ENCODE results near the gene ARHGEF3. TPM values are rescaled to one million over a fixed set of nuclear protein-coding genes. Genes with fewer than 3 reads are reported as not detected.

The ARHGEF3 gene
- total RNA-seq, 1 donor from 2014 or later = 37.5 TPM

DNA sequence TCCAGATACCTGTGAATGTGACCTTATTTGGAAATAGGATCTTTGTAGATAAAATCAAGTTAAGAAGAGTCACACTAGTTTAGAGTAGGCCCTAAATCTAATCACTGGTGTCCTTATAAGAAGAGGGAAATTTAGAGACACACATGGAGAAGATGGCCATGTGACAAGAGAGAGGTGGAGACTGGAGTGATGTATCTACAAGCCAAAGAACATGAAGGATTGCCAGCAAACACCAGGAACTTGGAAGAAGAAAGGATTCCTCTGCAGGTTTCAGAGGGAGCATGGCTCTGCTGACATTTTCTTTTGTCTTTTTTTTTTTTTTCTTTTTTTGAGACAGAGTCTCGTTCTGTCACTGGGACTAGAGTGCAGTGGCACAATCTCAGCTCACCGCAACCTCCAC is 20.8 kb downstream of the ARHGEF3 start:
- intact Hi-C loops (cut with DNase I) = no loop called here
- peaks cover 86% of the 10 kb centered on the region for H3K4me1 ChIP-seq

DNA sequence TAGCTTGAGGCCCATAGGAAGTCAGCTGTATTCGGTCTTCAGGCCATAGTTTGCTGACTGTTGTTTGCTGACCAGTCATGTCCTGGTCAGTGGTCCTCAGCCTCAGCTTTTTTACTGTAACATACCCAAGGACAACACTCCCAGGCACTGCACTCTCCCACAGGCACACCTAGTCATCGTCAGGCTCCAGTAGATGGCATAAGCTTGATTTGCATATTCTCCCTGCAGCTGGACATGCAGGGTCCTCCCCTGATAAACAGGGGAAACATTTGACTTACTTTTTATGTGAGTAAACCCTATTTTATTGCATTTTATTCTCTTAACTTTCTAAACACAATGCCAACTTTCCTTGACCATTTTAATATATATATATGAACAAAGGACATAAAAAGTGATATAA is 22.9 kb downstream of the ARHGEF3 start:
- Histone ChIP-seq H3K4me1 (peaks cover 77% of the 10 kb centered on the region), H3K36me3 (no peaks in the 10 kb centered on the region), H3K4me3 (no peak overlapping the region), H3K9me3 (no peaks in the 10 kb centered on the region), H3K27me3 (no peaks in the 10 kb centered on the region), H3K27ac (no peak overlapping the region)
- TF ChIP-seq, protein P1, sequence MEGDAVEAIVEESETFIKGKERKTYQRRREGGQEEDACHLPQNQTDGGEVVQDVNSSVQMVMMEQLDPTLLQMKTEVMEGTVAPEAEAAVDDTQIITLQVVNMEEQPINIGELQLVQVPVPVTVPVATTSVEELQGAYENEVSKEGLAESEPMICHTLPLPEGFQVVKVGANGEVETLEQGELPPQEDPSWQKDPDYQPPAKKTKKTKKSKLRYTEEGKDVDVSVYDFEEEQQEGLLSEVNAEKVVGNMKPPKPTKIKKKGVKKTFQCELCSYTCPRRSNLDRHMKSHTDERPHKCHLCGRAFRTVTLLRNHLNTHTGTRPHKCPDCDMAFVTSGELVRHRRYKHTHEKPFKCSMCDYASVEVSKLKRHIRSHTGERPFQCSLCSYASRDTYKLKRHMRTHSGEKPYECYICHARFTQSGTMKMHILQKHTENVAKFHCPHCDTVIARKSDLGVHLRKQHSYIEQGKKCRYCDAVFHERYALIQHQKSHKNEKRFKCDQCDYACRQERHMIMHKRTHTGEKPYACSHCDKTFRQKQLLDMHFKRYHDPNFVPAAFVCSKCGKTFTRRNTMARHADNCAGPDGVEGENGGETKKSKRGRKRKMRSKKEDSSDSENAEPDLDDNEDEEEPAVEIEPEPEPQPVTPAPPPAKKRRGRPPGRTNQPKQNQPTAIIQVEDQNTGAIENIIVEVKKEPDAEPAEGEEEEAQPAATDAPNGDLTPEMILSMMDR (IDR thresholded peaks at IDR 0.05) = no peak
- ATAC-seq (no peak), DNase-seq (no peak)
- intact Hi-C loops (cut with DNase I) = no loop called here

More for the DNA sequence above, 20.8 kb downstream of the ARHGEF3 start:
- DNase-seq (no peak), ATAC-seq (no peak)
- H3K4me3 ChIP-seq = no peak overlapping the region
- no peaks in the 10 kb centered on the region for H3K9me3 ChIP-seq
- no peaks in the 10 kb centered on the region for H3K27me3 ChIP-seq
- H3K36me3 ChIP-seq = no peaks in the 10 kb centered on the region
- TF ChIP-seq, protein P1 (IDR thresholded peaks at IDR 0.05) = no peak
- peak overlapping the region; percentile 79 for H3K27ac ChIP-seq

DNA sequence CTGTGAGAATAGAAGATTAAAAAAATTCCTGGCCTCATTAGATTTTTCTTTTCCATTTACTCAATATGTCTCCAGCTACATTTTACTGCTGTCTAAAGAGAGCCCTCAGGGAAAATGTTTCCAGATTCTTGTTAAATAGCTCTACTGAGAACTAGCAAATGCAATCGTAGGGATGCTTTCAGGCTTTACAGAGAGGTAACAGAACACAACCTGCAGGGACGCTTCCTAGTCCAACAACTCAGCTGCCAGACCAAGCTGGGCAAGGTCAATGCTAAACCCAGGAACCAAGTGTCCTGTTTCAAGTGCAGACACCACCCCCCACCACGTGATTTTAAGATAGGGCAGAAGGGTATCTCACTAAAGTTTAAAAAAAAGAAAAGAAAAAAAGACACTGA is 25.2 kb downstream of the ARHGEF3 start:
- intact Hi-C loops (cut with DNase I) = no loop called here
- peaks cover 19% of the 10 kb centered on the region for H3K36me3 ChIP-seq
- TF ChIP-seq, protein P1 (IDR thresholded peaks at IDR 0.05) = no peak
- H3K4me3 ChIP-seq = no peak overlapping the region
- H3K9me3 ChIP-seq = no peaks in the 10 kb centered on the region
- DNase-seq = no peak
- peak overlapping the region; percentile 11 for H3K27ac ChIP-seq
- no peaks in the 10 kb centered on the region for H3K27me3 ChIP-seq
- no peak for ATAC-seq
- peaks cover 62% of the 10 kb centered on the region for H3K4me1 ChIP-seq

DNA sequence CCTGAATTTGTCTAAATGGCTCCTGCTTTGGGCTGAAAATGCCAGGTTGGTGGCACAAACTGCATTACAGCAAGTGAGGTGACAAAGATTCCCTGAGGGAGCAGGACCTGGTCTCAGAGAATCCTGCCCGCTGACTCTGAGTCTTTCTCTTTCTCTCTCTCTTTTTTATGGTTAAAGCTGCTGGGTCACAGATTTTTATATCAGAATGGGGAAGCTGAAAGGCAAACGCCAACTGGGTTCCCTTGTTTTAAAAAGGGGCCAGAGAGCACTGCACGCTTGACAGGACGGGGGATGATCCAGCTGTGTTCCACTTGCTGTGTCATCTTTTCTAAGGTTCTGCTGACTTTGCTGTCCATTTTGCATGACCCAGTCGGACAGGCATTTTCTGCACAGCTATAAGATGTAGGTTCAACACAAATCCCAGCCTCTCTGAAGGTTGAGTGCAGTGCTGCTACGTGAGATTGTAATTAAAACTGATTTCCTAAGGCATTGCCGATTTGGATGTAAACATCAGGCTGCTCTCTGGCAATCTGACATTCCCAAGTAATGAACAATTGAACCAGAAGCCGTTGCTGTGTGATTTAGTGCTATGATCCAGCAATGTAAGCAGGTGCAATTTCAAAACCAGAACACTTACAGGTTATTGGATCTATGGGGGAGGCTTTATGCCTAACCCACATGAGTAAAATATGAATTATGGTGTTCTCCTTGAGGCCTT is 25.8 kb downstream of the ARHGEF3 start:
- peak; percentile 76 for ATAC-seq
- Histone ChIP-seq H3K9me3 (no peaks in the 10 kb centered on the region), H3K27ac (peak overlapping the region; percentile 11), H3K4me3 (peak overlapping the region; percentile 6), H3K4me1 (peaks cover 56% of the 10 kb centered on the region), H3K36me3 (peaks cover 25% of the 10 kb centered on the region), H3K27me3 (no peaks in the 10 kb centered on the region)
- intact Hi-C loops (cut with DNase I) = no loop called here
- DNase-seq = no peak
- TF ChIP-seq, protein P1 (IDR thresholded peaks at IDR 0.05) = no peak

DNA sequence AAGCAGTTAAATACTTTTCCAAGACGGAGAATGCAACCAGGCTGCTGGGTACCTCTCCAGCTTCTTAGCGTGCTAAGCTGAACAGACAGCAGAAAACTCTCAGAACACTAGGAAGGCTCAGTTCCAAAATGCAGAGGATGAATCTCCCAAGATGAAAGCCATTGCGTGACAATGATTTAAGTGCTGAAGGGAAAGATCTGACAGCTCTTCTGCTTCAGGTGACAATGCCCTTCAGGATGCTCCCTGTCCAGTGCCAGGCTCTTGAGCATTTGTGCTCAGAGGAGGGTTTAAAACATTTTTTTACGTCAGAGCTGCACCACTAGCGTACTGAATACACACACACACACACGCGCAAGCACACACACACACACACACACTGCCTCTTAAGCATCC is 26.3 kb downstream of the ARHGEF3 start:
- ATAC-seq (peak; percentile 16), DNase-seq (no peak)
- Histone ChIP-seq H3K27me3 (no peaks in the 10 kb centered on the region), H3K36me3 (peaks cover 31% of the 10 kb centered on the region), H3K4me3 (peak overlapping the region; percentile 6), H3K9me3 (no peaks in the 10 kb centered on the region), H3K4me1 (peaks cover 51% of the 10 kb centered on the region), H3K27ac (peak overlapping the region; percentile 4)
- intact Hi-C loops (cut with DNase I) = no loop called here
- TF ChIP-seq, protein P1 (IDR thresholded peaks at IDR 0.05) = no peak

Measured in upper lobe of right lung (tissue), 1 donor.